Stimulated activated naive CD8-positive, alpha-beta T cell treated with anti-CD3 and anti-CD28 coated beads, Interleukin-15, Interleukin-2, amounts not matched to agents 100 ng/mL and 50 ng/mL, for 24 hours (primary cell): ENCODE data around the gene DNAJC1.
"Not testable (repeated sequence)": the region's sequence is repeated elsewhere in the genome, so short reads cannot be mapped to it uniquely, and the experiment has no call there.

Experiments used
- H3K27ac Mint-ChIP-seq: one replicate; pipeline ENCODE4 v1.8.0; 2021; ENCODE audit warnings: mild to moderate bottlenecking, mixed read lengths
- H3K27me3 Mint-ChIP-seq: one replicate; pipeline ENCODE4 v1.8.0; 2021; ENCODE audit warnings: mixed read lengths
- H3K36me3 Mint-ChIP-seq: one replicate; pipeline ENCODE4 v1.8.0; 2021; ENCODE audit warnings: low read depth, mixed read lengths
- H3K4me1 Mint-ChIP-seq: one replicate; pipeline ENCODE4 v1.8.0; 2021; ENCODE audit warnings: low read depth, mixed read lengths
- H3K4me3 Mint-ChIP-seq: one replicate; pipeline ENCODE4 v1.8.0; 2021; ENCODE audit warnings: mild to moderate bottlenecking, mixed read lengths
- H3K9me3 Mint-ChIP-seq: one replicate; pipeline ENCODE4 v1.8.0; 2021; ENCODE audit warnings: mixed read lengths

Gene DNAJC1

DNA sequence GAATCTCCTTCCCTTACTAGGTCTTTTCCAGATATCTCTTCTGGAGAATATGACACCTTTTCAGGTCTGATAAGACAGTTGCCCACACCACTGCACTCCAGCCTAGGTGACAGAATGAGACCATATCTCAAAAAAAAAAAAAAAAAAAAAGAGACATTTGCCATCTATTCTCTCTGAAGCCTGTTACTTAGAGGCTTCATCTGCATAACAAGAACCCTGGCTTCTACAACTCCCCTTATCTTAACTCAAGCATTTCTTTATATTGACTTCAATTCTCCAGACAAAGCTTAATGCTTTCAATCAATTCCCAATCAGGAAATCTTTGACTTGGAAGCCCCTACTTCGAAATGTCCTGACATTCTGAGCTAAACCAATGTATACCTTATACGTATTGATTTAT lies 134.4 kb downstream of the DNAJC1 start:
- H3K9me3 Mint-ChIP-seq, result peaks cover 23% of the 10 kb centered on the region
- H3K27me3 Mint-ChIP-seq, H3K27ac Mint-ChIP-seq, H3K4me1 Mint-ChIP-seq, H3K4me3 Mint-ChIP-seq: not testable (repeated sequence)
- peaks cover 69% of the 10 kb centered on the region for H3K36me3 Mint-ChIP-seq

DNA sequence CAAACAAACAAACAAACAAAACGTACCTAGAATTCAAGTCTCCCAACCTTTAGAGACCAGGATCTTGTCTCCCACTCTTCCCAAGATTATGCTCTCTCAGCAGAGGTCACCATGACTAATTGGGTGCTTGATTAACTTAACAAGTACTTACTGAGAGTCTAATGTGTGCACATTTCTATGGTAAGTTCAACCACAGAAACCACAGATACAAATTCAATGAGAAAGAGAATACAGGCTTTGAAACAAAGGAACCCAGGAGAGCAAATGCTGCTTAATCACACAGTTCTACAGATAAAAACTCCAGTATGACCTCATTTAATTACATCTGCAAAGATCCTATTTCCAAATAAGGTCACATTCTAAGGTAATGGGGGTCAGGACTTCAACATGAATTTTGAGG lies 142.8 kb downstream of the DNAJC1 start:
- H3K9me3 Mint-ChIP-seq, result peaks cover 4% of the 10 kb centered on the region
- H3K4me1 Mint-ChIP-seq, result peaks cover 5% of the 10 kb centered on the region
- H3K27me3 Mint-ChIP-seq, result no peaks in the 10 kb centered on the region
- no peak overlapping the region for H3K27ac Mint-ChIP-seq
- no peak overlapping the region for H3K4me3 Mint-ChIP-seq
- H3K36me3 Mint-ChIP-seq, result peaks cover 48% of the 10 kb centered on the region

DNA sequence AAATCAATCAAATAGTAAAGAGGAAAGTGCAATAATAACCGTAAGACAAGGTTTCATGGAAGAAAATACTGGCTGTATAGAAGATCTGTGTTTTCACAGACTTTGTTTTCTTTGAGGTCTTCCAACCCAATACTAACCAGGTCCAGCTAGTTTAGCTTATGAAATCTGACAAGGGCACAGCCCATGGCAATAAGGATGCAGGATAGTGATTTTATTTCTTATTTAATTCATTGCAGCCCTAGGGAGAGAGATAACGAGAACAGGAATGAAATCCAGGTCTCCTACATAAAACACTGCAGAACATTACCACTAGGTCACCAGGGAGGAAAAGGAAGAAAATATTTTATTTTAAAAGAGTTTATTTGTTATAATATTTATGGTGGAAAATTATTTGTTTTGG lies 145.1 kb downstream of the DNAJC1 start:
- no peak overlapping the region for H3K27ac Mint-ChIP-seq
- peaks cover 5% of the 10 kb centered on the region for H3K4me1 Mint-ChIP-seq
- no peak overlapping the region for H3K4me3 Mint-ChIP-seq
- H3K9me3 Mint-ChIP-seq, result peaks cover 4% of the 10 kb centered on the region
- H3K27me3 Mint-ChIP-seq, result no peaks in the 10 kb centered on the region
- peaks cover 37% of the 10 kb centered on the region for H3K36me3 Mint-ChIP-seq

DNA sequence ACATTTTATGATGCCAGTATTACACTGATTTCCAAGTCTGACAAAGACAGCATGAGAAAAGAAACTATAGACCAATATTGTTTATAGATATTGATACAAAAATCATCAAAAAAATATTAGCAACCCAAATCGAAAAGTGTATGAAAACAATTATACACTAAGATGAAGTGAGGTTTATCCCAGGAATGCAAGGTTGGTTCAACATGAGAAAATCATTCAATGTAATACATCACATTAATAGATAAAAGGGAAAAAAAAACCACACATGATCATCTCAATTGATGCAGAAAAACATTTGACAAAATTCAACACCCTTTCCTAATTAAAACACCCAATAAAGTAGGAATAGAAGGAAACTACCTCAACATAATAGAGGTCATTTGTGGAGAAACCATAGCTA lies 153.9 kb downstream of the DNAJC1 start:
- H3K9me3 Mint-ChIP-seq, result peaks cover 43% of the 10 kb centered on the region
- H3K27me3 Mint-ChIP-seq, result no peaks in the 10 kb centered on the region
- H3K27ac Mint-ChIP-seq, result no peak overlapping the region
- no peak overlapping the region for H3K4me3 Mint-ChIP-seq
- H3K36me3 Mint-ChIP-seq, result peaks cover 62% of the 10 kb centered on the region
- H3K4me1 Mint-ChIP-seq, result no peaks in the 10 kb centered on the region

DNA sequence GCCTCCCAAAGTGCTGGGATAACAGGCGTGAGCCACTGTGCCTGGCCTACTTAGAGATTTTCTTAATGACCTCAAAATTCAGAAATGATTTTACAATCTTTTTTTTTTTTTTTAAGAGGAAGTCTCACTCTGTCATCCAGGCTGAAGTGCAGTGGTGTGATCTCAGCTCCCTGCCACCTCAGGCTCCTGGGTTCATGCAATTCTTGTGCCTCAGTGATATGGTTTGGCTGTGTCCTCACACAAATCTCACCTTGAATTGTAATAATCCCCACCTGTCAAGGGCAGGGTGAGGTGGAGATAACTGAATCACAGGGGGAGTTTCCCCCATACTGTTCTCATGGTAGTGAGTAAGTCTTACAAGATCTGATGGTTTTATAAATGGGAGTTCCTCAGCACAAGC lies 159.9 kb downstream of the DNAJC1 start:
- Mint-ChIP-seq H3K4me1 (no peaks in the 10 kb centered on the region), H3K27ac (no peak overlapping the region), H3K4me3 (no peak overlapping the region), H3K9me3 (peaks cover 31% of the 10 kb centered on the region), H3K36me3 (peaks cover 40% of the 10 kb centered on the region), H3K27me3 (no peaks in the 10 kb centered on the region)

DNA sequence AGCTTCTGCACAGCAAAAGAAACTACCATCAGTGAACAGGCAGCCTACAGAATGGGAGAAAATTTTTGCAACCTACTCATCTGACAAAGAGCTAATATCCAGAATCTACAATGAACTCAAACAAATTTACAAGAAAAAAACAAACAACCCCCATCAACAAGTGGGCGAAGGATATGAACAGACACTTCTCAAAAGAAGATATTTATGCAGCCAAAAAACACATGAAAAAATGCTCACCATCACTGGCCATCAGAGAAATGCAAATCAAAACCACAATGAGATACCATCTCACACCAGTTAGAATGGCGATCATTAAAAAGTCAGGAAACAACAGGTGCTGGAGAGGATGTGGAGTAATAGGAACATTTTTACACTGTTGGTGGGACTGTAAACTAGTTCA lies 162.3 kb downstream of the DNAJC1 start:
- not testable (repeated sequence) for H3K27ac Mint-ChIP-seq, H3K4me3 Mint-ChIP-seq, H3K4me1 Mint-ChIP-seq, H3K27me3 Mint-ChIP-seq
- Mint-ChIP-seq H3K9me3 (peaks cover 15% of the 10 kb centered on the region), H3K36me3 (peaks cover 37% of the 10 kb centered on the region)

DNA sequence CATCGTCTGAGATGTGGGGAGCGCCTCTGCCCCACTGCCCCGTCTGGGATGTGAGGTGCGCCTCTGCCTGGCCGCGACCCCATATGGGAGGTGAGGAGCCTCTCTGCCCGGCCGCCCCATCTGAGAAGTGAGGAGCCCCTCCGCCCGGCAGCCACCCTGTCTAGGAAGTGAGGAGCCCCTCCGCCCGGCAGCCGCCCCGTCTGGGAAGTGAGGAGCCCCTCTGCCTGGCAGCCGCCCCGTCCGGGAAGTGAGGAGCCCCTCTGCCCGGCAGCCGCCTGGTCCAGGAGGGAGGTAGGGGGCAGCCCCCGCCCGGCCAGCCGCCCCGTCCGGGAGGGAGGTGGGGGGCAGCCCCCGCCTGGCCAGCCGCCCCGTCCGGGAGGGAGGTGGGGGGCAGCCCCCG lies 166.0 kb downstream of the DNAJC1 start:
- H3K4me3 Mint-ChIP-seq, H3K27me3 Mint-ChIP-seq, H3K4me1 Mint-ChIP-seq, H3K27ac Mint-ChIP-seq: not testable (repeated sequence)
- peaks cover 55% of the 10 kb centered on the region for H3K36me3 Mint-ChIP-seq
- H3K9me3 Mint-ChIP-seq, result peaks cover 27% of the 10 kb centered on the region

DNA sequence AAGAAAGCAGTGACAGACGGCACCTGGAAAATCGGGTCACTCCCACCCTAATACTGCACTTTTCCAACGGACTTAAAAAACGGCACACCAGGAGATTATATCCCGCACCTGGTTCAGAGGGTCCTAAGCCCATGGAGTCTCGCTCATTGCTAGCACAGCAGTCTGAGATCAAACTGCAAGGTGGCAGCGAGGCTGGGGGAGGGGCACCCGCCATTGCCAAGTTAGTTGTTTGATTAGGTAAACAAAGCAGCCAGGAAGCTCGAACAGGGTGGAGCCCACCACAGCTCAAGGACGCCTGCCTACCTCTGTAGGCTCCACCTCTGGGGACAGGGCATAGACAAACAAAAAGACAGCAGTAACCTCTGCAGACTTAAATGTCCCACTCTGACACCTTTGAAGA lies 169.0 kb downstream of the DNAJC1 start:
- not testable (repeated sequence) for H3K4me1 Mint-ChIP-seq, H3K4me3 Mint-ChIP-seq, H3K27ac Mint-ChIP-seq, H3K27me3 Mint-ChIP-seq
- peaks cover 69% of the 10 kb centered on the region for H3K36me3 Mint-ChIP-seq
- H3K9me3 Mint-ChIP-seq, result peaks cover 40% of the 10 kb centered on the region

DNA sequence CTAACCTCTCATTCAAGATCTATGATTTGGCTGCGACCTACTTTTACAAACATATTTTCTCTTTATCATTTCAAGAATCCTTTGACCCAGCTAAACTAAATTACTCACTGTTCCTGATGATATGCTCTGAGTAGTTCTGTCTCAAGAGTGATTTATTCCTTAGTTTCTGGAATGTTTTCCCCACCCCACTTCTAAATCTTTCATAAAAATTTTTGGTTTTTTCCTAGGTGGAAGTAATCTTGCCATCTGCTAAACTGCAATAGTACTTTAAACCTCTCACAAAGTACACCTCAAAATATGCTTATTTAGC lies 170.8 kb downstream of the DNAJC1 start:
- Mint-ChIP-seq H3K4me1 (no peaks in the 10 kb centered on the region), H3K36me3 (peaks cover 74% of the 10 kb centered on the region), H3K27ac (no peak overlapping the region), H3K4me3 (no peak overlapping the region), H3K27me3 (no peaks in the 10 kb centered on the region), H3K9me3 (peaks cover 44% of the 10 kb centered on the region)

DNA sequence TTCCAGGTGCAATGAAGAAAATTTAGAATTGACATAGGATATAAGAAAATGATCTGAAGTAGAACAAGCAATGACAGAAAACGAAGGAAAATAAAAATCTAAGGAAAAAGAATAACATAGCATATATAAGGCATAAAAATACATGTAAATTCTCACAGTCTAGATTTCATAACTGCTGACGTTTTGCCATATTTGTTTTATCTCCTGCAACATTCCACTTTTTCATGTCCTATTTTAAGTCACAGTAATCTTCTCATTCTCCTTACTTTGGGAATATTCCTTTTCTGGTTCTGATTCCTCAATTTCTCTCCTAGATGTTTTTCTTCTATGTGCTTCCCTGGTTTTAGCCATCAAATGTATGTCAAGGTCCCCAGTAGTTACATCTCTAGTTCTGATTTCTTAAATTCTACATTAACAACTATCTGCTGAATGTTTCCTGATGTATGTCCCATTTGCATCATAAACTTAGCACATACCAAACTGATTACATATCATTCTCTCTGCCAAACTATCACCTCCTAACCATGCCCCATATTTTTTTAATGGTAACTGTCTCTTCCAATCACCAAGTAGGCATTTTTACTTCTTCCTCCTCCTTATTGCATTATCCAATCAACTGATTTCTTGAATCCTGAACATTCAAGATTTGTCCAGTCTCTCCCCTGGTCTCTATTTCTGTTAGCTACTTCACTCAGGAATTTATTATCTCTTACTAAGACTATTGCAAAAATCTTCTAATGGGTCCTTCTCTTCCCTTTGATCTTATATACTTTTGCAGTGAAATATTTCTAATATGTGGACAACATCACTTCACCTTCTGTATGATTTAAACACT lies 171.3 kb downstream of the DNAJC1 start:
- Mint-ChIP-seq H3K27ac (no peak overlapping the region), H3K9me3 (peaks cover 48% of the 10 kb centered on the region), H3K4me3 (no peak overlapping the region), H3K36me3 (peaks cover 79% of the 10 kb centered on the region), H3K27me3 (no peaks in the 10 kb centered on the region), H3K4me1 (no peaks in the 10 kb centered on the region)

DNA sequence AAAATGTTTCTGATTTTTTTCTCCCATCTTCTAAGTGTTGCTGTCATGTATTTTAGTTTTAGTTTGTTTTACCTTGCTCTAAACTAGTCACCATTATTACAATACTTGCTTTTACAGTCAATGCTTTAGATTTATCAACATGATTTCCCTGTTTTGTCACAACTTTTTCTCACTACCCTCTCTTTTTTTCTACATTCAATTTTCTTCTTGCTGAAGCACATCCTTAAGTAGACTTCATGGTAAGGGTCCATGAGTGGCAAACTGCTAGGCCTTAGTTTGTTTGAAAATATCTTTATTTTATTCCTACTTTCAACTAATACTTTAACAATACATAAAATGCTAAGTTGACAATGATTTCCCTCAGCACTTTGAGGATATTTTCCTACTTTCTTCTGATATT lies 173.5 kb downstream of the DNAJC1 start:
- H3K27me3 Mint-ChIP-seq, result no peaks in the 10 kb centered on the region
- H3K27ac Mint-ChIP-seq, result no peak overlapping the region
- no peak overlapping the region for H3K4me3 Mint-ChIP-seq
- peaks cover 55% of the 10 kb centered on the region for H3K9me3 Mint-ChIP-seq
- no peaks in the 10 kb centered on the region for H3K4me1 Mint-ChIP-seq
- H3K36me3 Mint-ChIP-seq, result peaks cover 76% of the 10 kb centered on the region

DNA sequence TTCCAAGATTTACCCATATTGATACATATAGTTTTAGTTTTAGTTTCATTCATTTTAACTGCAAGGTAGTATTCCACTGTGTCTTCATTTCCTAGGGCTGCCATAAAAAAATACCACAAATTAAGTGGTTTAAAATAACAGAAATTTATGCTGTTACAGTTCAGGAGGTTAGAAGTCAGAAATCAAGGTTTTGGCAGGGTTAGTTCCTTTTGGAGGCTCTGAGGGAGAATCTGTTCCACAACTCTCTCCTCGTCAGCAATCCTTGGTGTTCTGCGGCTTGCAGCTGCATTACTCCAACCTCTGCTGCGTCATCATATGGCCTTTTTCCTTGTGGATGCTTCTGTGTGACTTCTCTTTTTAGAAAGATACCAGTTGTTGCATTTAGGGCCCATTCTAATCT lies 176.2 kb downstream of the DNAJC1 start:
- Mint-ChIP-seq H3K27ac (no peak overlapping the region), H3K9me3 (peaks cover 55% of the 10 kb centered on the region), H3K4me3 (no peak overlapping the region), H3K36me3 (peaks cover 73% of the 10 kb centered on the region), H3K27me3 (no peaks in the 10 kb centered on the region), H3K4me1 (no peaks in the 10 kb centered on the region)

DNA sequence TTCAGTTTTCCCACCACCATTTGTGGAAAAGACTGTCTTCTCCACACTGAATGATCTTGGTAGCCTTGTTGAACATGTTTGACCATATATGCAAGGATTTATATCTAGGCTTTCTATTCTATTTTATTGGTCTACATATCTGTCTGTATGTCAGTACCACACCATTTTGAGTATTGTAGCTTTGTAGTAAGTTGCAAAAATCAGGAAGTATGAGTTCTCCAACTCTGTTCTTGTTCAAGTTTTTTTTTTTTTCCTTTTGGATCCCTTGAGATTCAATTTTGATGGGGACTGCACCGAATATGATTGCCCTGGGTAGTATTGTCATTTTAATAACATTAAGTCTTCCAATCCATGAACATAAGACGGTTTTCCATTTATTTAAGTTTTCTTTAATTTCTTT lies 176.8 kb downstream of the DNAJC1 start:
- Mint-ChIP-seq H3K36me3 (peaks cover 69% of the 10 kb centered on the region), H3K9me3 (peaks cover 50% of the 10 kb centered on the region), H3K27ac (no peak overlapping the region)

DNA sequence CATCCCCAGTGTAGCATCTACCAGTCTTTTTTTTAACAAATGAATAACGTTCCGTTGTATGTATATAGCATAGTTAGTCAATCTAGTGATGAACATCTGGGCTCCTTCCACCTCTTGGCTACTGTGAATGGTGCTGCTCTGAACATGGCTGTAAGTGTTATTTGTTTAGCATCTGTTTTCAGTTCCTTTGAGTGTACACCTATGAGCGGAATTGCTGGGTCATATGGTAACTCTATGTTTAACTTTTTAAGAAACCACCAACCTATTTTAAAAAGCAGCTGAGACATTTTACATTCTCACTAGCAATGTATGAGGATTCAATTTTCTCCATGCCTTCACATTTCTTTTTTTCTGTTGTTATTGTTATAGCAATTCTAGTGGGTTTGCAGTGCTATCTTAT lies 178.2 kb downstream of the DNAJC1 start:
- Mint-ChIP-seq H3K27ac (no peak overlapping the region), H3K4me1 (no peaks in the 10 kb centered on the region), H3K9me3 (peaks cover 43% of the 10 kb centered on the region), H3K36me3 (peaks cover 61% of the 10 kb centered on the region), H3K4me3 (no peak overlapping the region), H3K27me3 (no peaks in the 10 kb centered on the region)

More for the DNA sequence above, 176.8 kb downstream of the DNAJC1 start:
- H3K27me3 Mint-ChIP-seq, result no peaks in the 10 kb centered on the region
- no peaks in the 10 kb centered on the region for H3K4me1 Mint-ChIP-seq
- no peak overlapping the region for H3K4me3 Mint-ChIP-seq

DNA sequence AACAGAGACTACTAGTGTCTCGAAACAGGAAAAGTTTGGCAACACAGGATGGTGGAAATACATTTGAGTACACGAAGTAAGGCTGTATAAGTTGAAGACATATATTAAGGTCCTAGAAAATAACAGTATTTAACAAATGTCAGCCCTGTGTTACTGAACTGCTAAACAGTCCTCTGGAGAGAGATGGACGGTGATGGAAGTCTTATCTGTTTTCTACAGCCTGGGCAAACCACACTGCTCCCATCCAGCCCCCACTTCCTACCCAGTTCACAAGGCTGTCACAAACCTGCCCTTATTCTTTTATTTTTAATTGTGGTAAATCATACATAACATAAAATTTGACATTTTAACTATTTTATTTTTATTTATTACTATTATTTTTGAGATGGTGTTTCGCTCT lies 179.1 kb downstream of the DNAJC1 start:
- H3K4me3 Mint-ChIP-seq, result no peak overlapping the region
- no peak overlapping the region for H3K27ac Mint-ChIP-seq
- H3K4me1 Mint-ChIP-seq, result no peaks in the 10 kb centered on the region
- H3K27me3 Mint-ChIP-seq, result no peaks in the 10 kb centered on the region
- peaks cover 35% of the 10 kb centered on the region for H3K9me3 Mint-ChIP-seq
- peaks cover 52% of the 10 kb centered on the region for H3K36me3 Mint-ChIP-seq

DNA sequence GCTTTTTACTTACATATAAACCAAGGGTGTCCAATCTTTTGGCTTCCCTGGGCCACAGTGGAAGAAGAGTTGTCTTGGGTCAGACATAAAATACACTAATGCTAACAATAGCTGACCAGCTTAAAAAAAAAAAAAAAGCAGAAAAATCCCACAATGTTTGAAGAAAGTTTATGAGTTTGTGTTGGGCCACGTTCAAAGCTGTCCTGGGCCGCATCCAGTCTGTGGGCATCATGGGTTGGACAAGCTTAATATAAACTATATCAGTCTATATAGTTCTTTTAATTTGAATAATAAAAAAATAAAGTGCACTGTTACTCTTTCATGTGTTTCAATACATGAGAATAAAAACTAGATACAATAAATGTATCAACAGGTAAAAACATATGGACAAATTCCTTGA lies 179.9 kb downstream of the DNAJC1 start:
- H3K4me3 Mint-ChIP-seq, result no peak overlapping the region
- no peaks in the 10 kb centered on the region for H3K4me1 Mint-ChIP-seq

More for the DNA sequence above, 179.9 kb downstream of the DNAJC1 start:
- no peaks in the 10 kb centered on the region for H3K27me3 Mint-ChIP-seq
- peaks cover 48% of the 10 kb centered on the region for H3K36me3 Mint-ChIP-seq
- peaks cover 32% of the 10 kb centered on the region for H3K9me3 Mint-ChIP-seq
- H3K27ac Mint-ChIP-seq, result no peak overlapping the region
